Thoracic aorta (tissue), 2 donors: ENCODE measurements around the gene PRPF6. TPM values are rescaled to one million over a fixed set of nuclear protein-coding genes. Genes with fewer than 3 reads are reported as not detected.

Experiments used
- ATAC-seq: fragments of 150-250 bp; one replicate; pipeline ENCODE4 v1.8.0; 2017; ENCODE audit warnings: low read depth; ENCODE audit not compliant: insufficient number of reproducible peaks, low FRiP score
- DNase-seq: peaks from one replicate; pipeline ENCODE4 v3.0.0-alpha.2; 2020; ENCODE audit warnings: low spot score
- H3K27ac ChIP-seq, 2 donors: fragments of 200-600 bp; sonication (generic); 1 replicate in 1 of 2; 2 replicates in 1 of 2; pipeline ENCODE4 v1.5.1; 2016; ENCODE audit warnings: mild to moderate bottlenecking in 2 of 2, moderate library complexity in 2 of 2
- H3K27me3 ChIP-seq: fragments of 200-600 bp; sonication (generic); replicated peaks from 2 replicates; pipeline ENCODE4 v1.6.0; 2016; ENCODE audit warnings: mild to moderate bottlenecking; ENCODE audit not compliant: insufficient read depth
- H3K36me3 ChIP-seq: fragments of 200-600 bp; sonication (generic); one replicate; pipeline ENCODE4 v1.5.1; 2016
- H3K4me1 ChIP-seq, 2 donors: fragments of 200-600 bp; sonication (generic); 1 replicate in 1 of 2; 2 replicates in 1 of 2; pipeline versions ENCODE4 v1.5.1 to v1.6.0; 2016; ENCODE audit warnings: low read depth in 2 of 2, mild to moderate bottlenecking in 1 of 2; ENCODE audit not compliant: control insufficient read depth in 1 of 2
- H3K4me3 ChIP-seq: fragments of 200-600 bp; sonication (generic); 2 replicates; pipeline ENCODE4 v1.5.1; 2016; ENCODE audit warnings: mild to moderate bottlenecking
- H3K9me3 ChIP-seq: fragments of 200-600 bp; sonication (generic); 2 replicates; pipeline ENCODE4 v1.5.1; 2016
- CTCF ChIP-seq: fragments of 200-600 bp; sonication (generic); IDR thresholded peaks from one replicate; pipeline ENCODE4 v1.5.1; 2019; ENCODE audit warnings: antibody characterized with exemption
- total RNA-seq, 2 donors: library from RNA; depleted of rRNA; stranded (reverse); fragments of >200 nt; gene quantifications; one replicate each; pipeline versions ENCODE4 v1.1.0 to v1.2.3, GENCODE V29; 2016

The PRPF6 gene
- total RNA-seq, 2 donors from 2014 or later = 51.9 to 52.9 TPM

DNA sequence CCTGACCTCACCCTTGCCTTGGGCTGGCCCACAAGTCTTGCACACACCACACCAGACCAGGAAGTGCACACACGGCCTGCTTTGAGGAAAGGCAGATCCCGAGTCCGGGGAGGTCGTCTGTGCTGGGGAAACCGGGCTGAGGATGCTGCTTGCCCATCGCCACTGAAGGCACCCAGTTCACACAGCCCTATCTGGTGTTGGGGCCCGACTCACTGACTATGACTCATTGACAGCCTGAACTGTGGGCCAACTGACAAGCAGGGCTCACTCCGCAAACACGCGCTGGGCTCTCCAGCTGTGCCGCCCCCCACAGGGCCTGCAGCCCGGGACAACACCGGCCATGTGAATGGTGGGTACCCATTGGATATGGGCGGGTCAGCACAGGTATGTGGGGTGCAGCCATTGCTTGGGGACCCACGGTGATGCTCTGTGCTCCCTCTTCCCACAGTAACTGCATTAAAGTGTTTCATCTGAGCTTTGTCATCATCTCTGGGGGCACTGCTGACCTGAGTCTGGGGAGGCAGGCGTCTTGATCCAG, 3.1 kb upstream of the PRPF6 start:
- H3K9me3 ChIP-seq = no peaks in the 10 kb centered on the region
- H3K4me3 ChIP-seq = no peak overlapping the region
- peaks cover 17 to 43% of the 10 kb centered on the region in 2 donors for H3K4me1 ChIP-seq
- no peak for ATAC-seq
- no peak overlapping the region for H3K27ac ChIP-seq
- H3K27me3 ChIP-seq = no peaks in the 10 kb centered on the region
- H3K36me3 ChIP-seq = no peaks in the 10 kb centered on the region
- DNase-seq = no peak
- TF ChIP-seq CTCF = no peak

- Histone ChIP-seq H3K9me3 (no peaks in the 10 kb centered on the region), H3K4me1 (peaks cover 17 to 45% of the 10 kb centered on the region in 2 donors), H3K27me3 (no peaks in the 10 kb centered on the region), H3K27ac (no peak overlapping the region), H3K4me3 (peak overlapping the region; percentile 96), H3K36me3 (no peaks in the 10 kb centered on the region)
- no peak for ATAC-seq
- TF ChIP-seq CTCF = no peak
- no peak for DNase-seq
These were observed 2.4 kb upstream of the PRPF6 start for GRCh38 chr20:63978319-63979228.

- Histone ChIP-seq H3K4me3 (peak overlapping the region; percentile 96), H3K4me1 (peaks cover 17 to 39% of the 10 kb centered on the region in 2 donors), H3K36me3 (peaks cover 3% of the 10 kb centered on the region), H3K27me3 (no peaks in the 10 kb centered on the region), H3K9me3 (no peaks in the 10 kb centered on the region), H3K27ac (no peak overlapping the region)
- DNase-seq (no peak), ATAC-seq (no peak)
- no peak for TF ChIP-seq CTCF
These were observed 1.7 kb upstream of the PRPF6 start for GRCh38 chr20:63979229-63979556.

- ATAC-seq = no peak
These were observed 1.2 kb upstream of the PRPF6 start, which contains the start of gene SAMD10 for GRCh38 chr20:63979557-63980316. TSS of gene SAMD10 (minus strand) at chr20:63979642. CDS start at chr20:63979467, 175 bp downstream.

More at GRCh38 chr20:63979557-63980316, 1.2 kb upstream of the PRPF6 start, which contains the start of gene SAMD10:
- Histone ChIP-seq H3K36me3 (peaks cover 7% of the 10 kb centered on the region), H3K4me1 (peaks cover 17 to 34% of the 10 kb centered on the region in 2 donors), H3K27ac (peak within 1 kb of the TSS in 1 of 2 donors; percentile 44), H3K27me3 (no peaks in the 10 kb centered on the region), H3K9me3 (no peaks in the 10 kb centered on the region), H3K4me3 (peak within 1 kb of the TSS; percentile 96)
- TF ChIP-seq CTCF = no peak
- DNase-seq = no peak
